SK-N-SH (cell line): Measurements from ENCODE around the gene RPS6KA1. TPM values are rescaled to one million over a fixed set of nuclear protein-coding genes. Genes with fewer than 3 reads are reported as not detected.
"Not testable (repeated sequence)": the region's sequence is repeated elsewhere in the genome, so short reads cannot be mapped to it uniquely, and the experiment has no call there.

Experiments used
- CTCF ChIA-PET: fragments of 300-600, 350-600 bp; formaldehyde crosslinking; extraction: SDS; loops from one replicate; lab custom pipeline; 2021; lab: Yijun Ruan, JAX
- POLR2A ChIA-PET: fragments of 350-600 bp; sonication (Branson Sonifier 250); formaldehyde crosslinking; extraction: SDS; loops from one replicate; lab custom pipeline; 2020; ENCODE audit warnings: antibody characterized with exemption, inconsistent platforms; lab: Yijun Ruan, JAX
- DNase-seq: peaks from one replicate; pipeline ENCODE4 v3.0.0; 2012
- H2AFZ ChIP-seq: fragments of 200-600 bp; sonication (generic); 2 replicates; pipeline ENCODE4 v1.8.1; 2016; ENCODE audit warnings: antibody characterized with exemption, mild to moderate bottlenecking, low read depth
- H3F3A ChIP-seq: fragments of 200-600 bp; sonication (generic); replicated peaks from 2 replicates; pipeline ENCODE3; 2016; ENCODE audit warnings: antibody characterized with exemption, mild to moderate bottlenecking; ENCODE audit not compliant: insufficient read depth
- H3K27ac ChIP-seq, 2 experiments: fragments of 200-500 bp in 1 of 2; fragments of 200-600 bp in 1 of 2; sonication (Bioruptor generic) in 1 of 2; sonication (generic), shearing (Covaris generic) in 1 of 2; 2 replicates each; pipeline versions ENCODE4 v1.5.1 to v1.6.1; 2014 to 2016; ENCODE audit warnings: low read depth in 2 of 2, inconsistent platforms in 1 of 2, low read length in 1 of 2, mild to moderate bottlenecking in 1 of 2, mixed read lengths in 1 of 2
- H3K27me3 ChIP-seq: fragments of 200-600 bp; sonication (generic), shearing (Covaris generic); 2 replicates; pipeline ENCODE4 v1.6.1; 2016; ENCODE audit warnings: mixed run types; ENCODE audit not compliant: insufficient read depth
- H3K36me3 ChIP-seq, 2 experiments: fragments of 200-500 bp in 1 of 2; fragments of 200-600 bp in 1 of 2; sonication (Bioruptor generic) in 1 of 2; sonication (generic) in 1 of 2; replicated peaks in 1 of 2; 2 replicates each; pipeline versions ENCODE3 to v1.5.1; 2014 to 2016; ENCODE audit warnings: low read length in 1 of 2, mild to moderate bottlenecking in 1 of 2; ENCODE audit not compliant: insufficient read depth in 2 of 2, control insufficient read depth in 1 of 2
- H3K4me1 ChIP-seq, 2 experiments: fragments of 200-500 bp in 1 of 2; fragments of 200-600 bp in 1 of 2; sonication (Bioruptor generic) in 1 of 2; sonication (generic), shearing (Covaris generic) in 1 of 2; 2 replicates each; pipeline versions ENCODE4 v1.5.1 to v1.6.1; 2014 to 2016; ENCODE audit warnings: low read depth in 1 of 2, low read length in 1 of 2, mixed run types in 1 of 2; ENCODE audit not compliant: insufficient read depth in 2 of 2, control insufficient read depth in 1 of 2
- H3K4me2 ChIP-seq: fragments of 200-600 bp; sonication (generic), shearing (Covaris generic); 2 replicates; pipeline ENCODE4 v1.6.1; 2017; ENCODE audit warnings: mixed run types
- H3K4me3 ChIP-seq, 2 experiments: fragments of 200-500 bp in 1 of 2; fragments of 200-600 bp in 1 of 2; sonication (Bioruptor generic) in 1 of 2; sonication (generic), shearing (Covaris generic) in 1 of 2; 2 replicates each; pipeline versions ENCODE4 v1.5.1 to v1.8.1; 2014 to 2016; ENCODE audit warnings: low read depth in 2 of 2, inconsistent platforms in 1 of 2, low read length in 1 of 2, mild to moderate bottlenecking in 1 of 2, mixed read lengths in 1 of 2, moderate library complexity in 1 of 2
- H3K79me2 ChIP-seq: fragments of 200-600 bp; sonication (generic); 2 replicates; pipeline ENCODE4 v1.8.1; 2017; ENCODE audit warnings: mild to moderate bottlenecking; ENCODE audit not compliant: insufficient read depth
- H3K9ac ChIP-seq: fragments of 200-600 bp; sonication (generic); 2 replicates; pipeline ENCODE4 v1.6.1; 2017; ENCODE audit warnings: mixed run types
- H3K9me2 ChIP-seq: fragments of 200-600 bp; sonication (generic); 2 replicates; pipeline ENCODE4 v1.6.1; 2017; ENCODE audit warnings: mixed run types
- H3K9me3 ChIP-seq: fragments of 200-600 bp; sonication (generic); 2 replicates; pipeline ENCODE4 v1.6.1; 2017; ENCODE audit warnings: mixed run types, mild to moderate bottlenecking, moderate library complexity
- H4K20me1 ChIP-seq: fragments of 200-600 bp; sonication (generic); 2 replicates; pipeline ENCODE4 v1.6.1; 2017; ENCODE audit warnings: mild to moderate bottlenecking, mixed run types; ENCODE audit not compliant: insufficient read depth
- CHD2 ChIP-seq: fragments of 150-350 bp; IDR thresholded peaks from 2 replicates; pipeline ENCODE4 v1.6.1; 2018; ENCODE audit warnings: low read length; ENCODE audit not compliant: partially characterized antibody
- EP300 ChIP-seq, 2 experiments: IDR thresholded peaks; 2 replicates each; pipeline versions ENCODE4 v1.4.0 to v1.6.1; 2012; ENCODE audit warnings: borderline replicate concordance in 1 of 2, low read depth in 1 of 2, low read length in 1 of 2
- FOSL2 ChIP-seq: IDR thresholded peaks from 2 replicates; pipeline ENCODE4 v1.4.0; 2012; ENCODE audit warnings: low read depth, mild to moderate bottlenecking, moderate library complexity, borderline replicate concordance
- RAD21 ChIP-seq: IDR thresholded peaks from 2 replicates; pipeline ENCODE4 v1.6.1; 2012; ENCODE audit warnings: mild to moderate bottlenecking, low read length
- RFX5 ChIP-seq: IDR thresholded peaks from 2 replicates; pipeline ENCODE4 v1.6.1; 2012; ENCODE audit warnings: mild to moderate bottlenecking, improper control_type of control experiment, low read length
- RXRA ChIP-seq: IDR thresholded peaks from 2 replicates; pipeline ENCODE4 v1.4.0; 2012; ENCODE audit warnings: low read depth, mild to moderate bottlenecking, borderline replicate concordance
- SIN3A ChIP-seq: IDR thresholded peaks from 2 replicates; pipeline ENCODE4 v1.6.1; 2012; ENCODE audit warnings: low read depth, mild to moderate bottlenecking, low read length, moderate library complexity, borderline replicate concordance
- USF1 ChIP-seq: IDR thresholded peaks from 2 replicates; pipeline ENCODE4 v1.4.0; 2012; ENCODE audit warnings: low read depth, borderline replicate concordance
- WGBS: methylation state at CpG from one replicate; pipeline ENCODE4 v1.1.6; 2017; ENCODE audit warnings: low lambda C conversion rate; 5-methylcytosine and 5-hydroxymethylcytosine counted together
- polyA plus RNA-seq, 3 experiments: library from polyadenylated mRNA; depleted of rRNA; stranded (reverse); fragments of >200 nt; gene quantifications; 2 replicates each; pipeline ENCODE4 v1.2.3, GENCODE V29; 2012
- TF ChIP-seq, protein P1 (sequence below): IDR thresholded peaks from 2 replicates; pipeline ENCODE4 v1.4.0; 2012; ENCODE audit warnings: low read depth, borderline replicate concordance
- TF ChIP-seq, protein P2 (sequence below): fragments of 200-600 bp; sonication (generic); IDR thresholded peaks from 2 replicates; pipeline ENCODE4 v1.6.1; 2017; ENCODE audit warnings: antibody characterized with exemption, mild to moderate bottlenecking, moderate library complexity
- TF ChIP-seq, protein P3 (sequence below): fragments of 150-350 bp; IDR thresholded peaks from 2 replicates; pipeline ENCODE4 v1.6.1; 2017; ENCODE audit warnings: antibody characterized with exemption, low read length, low read depth, borderline replicate concordance

RPS6KA1 gene
- polyA plus RNA-seq, 1 of the 3 experiments (the other 2 are of a cell fraction) = 9.7 TPM

- no peaks in the 10 kb centered on the region for H4K20me1 ChIP-seq
- H3K27me3 ChIP-seq = no peaks in the 10 kb centered on the region
- H3K9me2 ChIP-seq = no peaks in the 10 kb centered on the region
- 88% methylated on average over 5 of the region's 5 CpGs for WGBS
- H3K4me2 ChIP-seq = no peak overlapping the region
- ChIA-PET CTCF (interaction anchor here (0.9 to 2.9 kb wide), 2 partner anchors 45 to 84 kb away, joined by 3 to 8 read pairs; no protein-coding TSS in a partner anchor), POLR2A (interaction anchor here (0.8 kb wide), 1 partner anchor 9 kb away, joined by 3 read pairs; no protein-coding TSS in a partner anchor)
- H3K9me3 ChIP-seq = peaks cover 5% of the 10 kb centered on the region; the same call in 1 of the 2 replicates
- TF ChIP-seq EP300 (IDR thresholded peaks at IDR 0.05; ENCODE audit: borderline replicate concordance in 1 of 2, low read depth in 1 of 2, low read length in 1 of 2) = no peak
- TF ChIP-seq RAD21 = peak; percentile 17; the same call in 1 of the 2 replicates
- TF ChIP-seq, protein P1, sequence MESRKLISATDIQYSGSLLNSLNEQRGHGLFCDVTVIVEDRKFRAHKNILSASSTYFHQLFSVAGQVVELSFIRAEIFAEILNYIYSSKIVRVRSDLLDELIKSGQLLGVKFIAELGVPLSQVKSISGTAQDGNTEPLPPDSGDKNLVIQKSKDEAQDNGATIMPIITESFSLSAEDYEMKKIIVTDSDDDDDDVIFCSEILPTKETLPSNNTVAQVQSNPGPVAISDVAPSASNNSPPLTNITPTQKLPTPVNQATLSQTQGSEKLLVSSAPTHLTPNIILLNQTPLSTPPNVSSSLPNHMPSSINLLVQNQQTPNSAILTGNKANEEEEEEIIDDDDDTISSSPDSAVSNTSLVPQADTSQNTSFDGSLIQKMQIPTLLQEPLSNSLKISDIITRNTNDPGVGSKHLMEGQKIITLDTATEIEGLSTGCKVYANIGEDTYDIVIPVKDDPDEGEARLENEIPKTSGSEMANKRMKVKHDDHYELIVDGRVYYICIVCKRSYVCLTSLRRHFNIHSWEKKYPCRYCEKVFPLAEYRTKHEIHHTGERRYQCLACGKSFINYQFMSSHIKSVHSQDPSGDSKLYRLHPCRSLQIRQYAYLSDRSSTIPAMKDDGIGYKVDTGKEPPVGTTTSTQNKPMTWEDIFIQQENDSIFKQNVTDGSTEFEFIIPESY = no peak
- no peak for TF ChIP-seq CHD2
- H3K27ac ChIP-seq = no peak overlapping the region
- H3K4me3 ChIP-seq = no peak overlapping the region
- H2AFZ ChIP-seq = peak overlapping the region; percentile 17; the same call in 1 of the 2 replicates
- peak; percentile 36 for DNase-seq
- no peaks in the 10 kb centered on the region for H3K36me3 ChIP-seq
- no peaks in the 10 kb centered on the region for H3F3A ChIP-seq
- H3K9ac ChIP-seq = no peak overlapping the region
- no peaks in the 10 kb centered on the region for H3K79me2 ChIP-seq
- no peaks in the 10 kb centered on the region for H3K4me1 ChIP-seq
Observed at GRCh38 chr1:26583646-26584485, 54.3 kb downstream of the RPS6KA1 start.

GRCh38 chr1:26584588-26584987, 55.0 kb downstream of the RPS6KA1 start:
- not testable (repeated sequence) for H3K9ac ChIP-seq, H3K4me2 ChIP-seq, H3K9me3 ChIP-seq, H3K27me3 ChIP-seq, H2AFZ ChIP-seq, H3K4me3 ChIP-seq, H3K79me2 ChIP-seq, H4K20me1 ChIP-seq, H3K4me1 ChIP-seq, H3K9me2 ChIP-seq, H3K27ac ChIP-seq, H3F3A ChIP-seq, H3K36me3 ChIP-seq, DNase-seq
- POLR2A ChIA-PET = interaction anchor here (0.8 kb wide), 1 partner anchor 9 kb away, joined by 3 read pairs; no protein-coding TSS in a partner anchor
- CTCF ChIA-PET = interaction anchor here (0.9 to 2.9 kb wide), 2 partner anchors 46 to 84 kb away, joined by 3 to 8 read pairs; no protein-coding TSS in a partner anchor
- WGBS = 84% methylated on average over 4 of the region's 4 CpGs

GRCh38 chr1:26585471-26585870, 55.9 kb downstream of the RPS6KA1 start:
- peaks cover 8% of the 10 kb centered on the region; the same call in 1 of the 2 replicates for H3K9me3 ChIP-seq
- H3K9ac ChIP-seq = no peak overlapping the region
- no peak overlapping the region for H2AFZ ChIP-seq
- H3K4me1 ChIP-seq = no peaks in the 10 kb centered on the region
- ChIA-PET CTCF (interaction anchor here (0.7 to 2.9 kb wide), 2 partner anchors 10 to 85 kb away, joined by 4 to 8 read pairs; no protein-coding TSS in a partner anchor), POLR2A (no interaction called here)
- no peaks in the 10 kb centered on the region for H3K9me2 ChIP-seq
- no peaks in the 10 kb centered on the region for H4K20me1 ChIP-seq
- H3K36me3 ChIP-seq = no peaks in the 10 kb centered on the region
- DNase-seq = no peak
- 88% methylated on average over 6 of the region's 6 CpGs for WGBS
- H3K27me3 ChIP-seq = no peaks in the 10 kb centered on the region
- no peaks in the 10 kb centered on the region for H3F3A ChIP-seq
- no peak overlapping the region for H3K27ac ChIP-seq
- no peak overlapping the region for H3K4me2 ChIP-seq
- H3K79me2 ChIP-seq = no peaks in the 10 kb centered on the region
- no peak overlapping the region for H3K4me3 ChIP-seq
- TF ChIP-seq USF1 (no peak), FOSL2 (no peak), RXRA (no peak), SIN3A (no peak), RFX5 (no peak)
- TF ChIP-seq, protein P2, sequence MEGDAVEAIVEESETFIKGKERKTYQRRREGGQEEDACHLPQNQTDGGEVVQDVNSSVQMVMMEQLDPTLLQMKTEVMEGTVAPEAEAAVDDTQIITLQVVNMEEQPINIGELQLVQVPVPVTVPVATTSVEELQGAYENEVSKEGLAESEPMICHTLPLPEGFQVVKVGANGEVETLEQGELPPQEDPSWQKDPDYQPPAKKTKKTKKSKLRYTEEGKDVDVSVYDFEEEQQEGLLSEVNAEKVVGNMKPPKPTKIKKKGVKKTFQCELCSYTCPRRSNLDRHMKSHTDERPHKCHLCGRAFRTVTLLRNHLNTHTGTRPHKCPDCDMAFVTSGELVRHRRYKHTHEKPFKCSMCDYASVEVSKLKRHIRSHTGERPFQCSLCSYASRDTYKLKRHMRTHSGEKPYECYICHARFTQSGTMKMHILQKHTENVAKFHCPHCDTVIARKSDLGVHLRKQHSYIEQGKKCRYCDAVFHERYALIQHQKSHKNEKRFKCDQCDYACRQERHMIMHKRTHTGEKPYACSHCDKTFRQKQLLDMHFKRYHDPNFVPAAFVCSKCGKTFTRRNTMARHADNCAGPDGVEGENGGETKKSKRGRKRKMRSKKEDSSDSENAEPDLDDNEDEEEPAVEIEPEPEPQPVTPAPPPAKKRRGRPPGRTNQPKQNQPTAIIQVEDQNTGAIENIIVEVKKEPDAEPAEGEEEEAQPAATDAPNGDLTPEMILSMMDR = no peak
- TF ChIP-seq, protein P3, sequence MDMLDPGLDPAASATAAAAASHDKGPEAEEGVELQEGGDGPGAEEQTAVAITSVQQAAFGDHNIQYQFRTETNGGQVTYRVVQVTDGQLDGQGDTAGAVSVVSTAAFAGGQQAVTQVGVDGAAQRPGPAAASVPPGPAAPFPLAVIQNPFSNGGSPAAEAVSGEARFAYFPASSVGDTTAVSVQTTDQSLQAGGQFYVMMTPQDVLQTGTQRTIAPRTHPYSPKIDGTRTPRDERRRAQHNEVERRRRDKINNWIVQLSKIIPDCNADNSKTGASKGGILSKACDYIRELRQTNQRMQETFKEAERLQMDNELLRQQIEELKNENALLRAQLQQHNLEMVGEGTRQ = no peak
